ENCODE data around the gene NOS3.

Gene NOS3

DNA sequence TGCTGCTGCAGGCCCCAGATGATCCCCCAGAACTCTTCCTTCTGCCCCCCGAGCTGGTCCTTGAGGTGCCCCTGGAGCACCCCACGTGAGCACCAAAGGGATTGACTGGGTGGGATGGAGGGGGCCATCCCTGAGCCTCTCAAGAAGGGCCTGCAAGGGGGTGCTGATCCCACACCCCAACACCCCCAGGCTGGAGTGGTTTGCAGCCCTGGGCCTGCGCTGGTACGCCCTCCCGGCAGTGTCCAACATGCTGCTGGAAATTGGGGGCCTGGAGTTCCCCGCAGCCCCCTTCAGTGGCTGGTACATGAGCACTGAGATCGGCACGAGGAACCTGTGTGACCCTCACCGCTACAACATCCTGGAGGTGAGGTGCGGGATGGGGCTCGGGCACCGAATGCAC is 8.2 kb downstream of the NOS3 start:
- no peak for DNase-seq (ENCODE audit: low read depth, low spot score)
- in situ Hi-C loops (cut with HindIII; ENCODE audit: low sequenced_read_pairs), result no loop called here
- H3K4me3 ChIP-seq (ENCODE audit: low read depth, low read length), result no peak overlapping the region
- TF ChIP-seq, protein P1, sequence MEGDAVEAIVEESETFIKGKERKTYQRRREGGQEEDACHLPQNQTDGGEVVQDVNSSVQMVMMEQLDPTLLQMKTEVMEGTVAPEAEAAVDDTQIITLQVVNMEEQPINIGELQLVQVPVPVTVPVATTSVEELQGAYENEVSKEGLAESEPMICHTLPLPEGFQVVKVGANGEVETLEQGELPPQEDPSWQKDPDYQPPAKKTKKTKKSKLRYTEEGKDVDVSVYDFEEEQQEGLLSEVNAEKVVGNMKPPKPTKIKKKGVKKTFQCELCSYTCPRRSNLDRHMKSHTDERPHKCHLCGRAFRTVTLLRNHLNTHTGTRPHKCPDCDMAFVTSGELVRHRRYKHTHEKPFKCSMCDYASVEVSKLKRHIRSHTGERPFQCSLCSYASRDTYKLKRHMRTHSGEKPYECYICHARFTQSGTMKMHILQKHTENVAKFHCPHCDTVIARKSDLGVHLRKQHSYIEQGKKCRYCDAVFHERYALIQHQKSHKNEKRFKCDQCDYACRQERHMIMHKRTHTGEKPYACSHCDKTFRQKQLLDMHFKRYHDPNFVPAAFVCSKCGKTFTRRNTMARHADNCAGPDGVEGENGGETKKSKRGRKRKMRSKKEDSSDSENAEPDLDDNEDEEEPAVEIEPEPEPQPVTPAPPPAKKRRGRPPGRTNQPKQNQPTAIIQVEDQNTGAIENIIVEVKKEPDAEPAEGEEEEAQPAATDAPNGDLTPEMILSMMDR (IDR thresholded peaks at IDR 0.05; ENCODE audit: low read depth, low read length), result no peak

DNA sequence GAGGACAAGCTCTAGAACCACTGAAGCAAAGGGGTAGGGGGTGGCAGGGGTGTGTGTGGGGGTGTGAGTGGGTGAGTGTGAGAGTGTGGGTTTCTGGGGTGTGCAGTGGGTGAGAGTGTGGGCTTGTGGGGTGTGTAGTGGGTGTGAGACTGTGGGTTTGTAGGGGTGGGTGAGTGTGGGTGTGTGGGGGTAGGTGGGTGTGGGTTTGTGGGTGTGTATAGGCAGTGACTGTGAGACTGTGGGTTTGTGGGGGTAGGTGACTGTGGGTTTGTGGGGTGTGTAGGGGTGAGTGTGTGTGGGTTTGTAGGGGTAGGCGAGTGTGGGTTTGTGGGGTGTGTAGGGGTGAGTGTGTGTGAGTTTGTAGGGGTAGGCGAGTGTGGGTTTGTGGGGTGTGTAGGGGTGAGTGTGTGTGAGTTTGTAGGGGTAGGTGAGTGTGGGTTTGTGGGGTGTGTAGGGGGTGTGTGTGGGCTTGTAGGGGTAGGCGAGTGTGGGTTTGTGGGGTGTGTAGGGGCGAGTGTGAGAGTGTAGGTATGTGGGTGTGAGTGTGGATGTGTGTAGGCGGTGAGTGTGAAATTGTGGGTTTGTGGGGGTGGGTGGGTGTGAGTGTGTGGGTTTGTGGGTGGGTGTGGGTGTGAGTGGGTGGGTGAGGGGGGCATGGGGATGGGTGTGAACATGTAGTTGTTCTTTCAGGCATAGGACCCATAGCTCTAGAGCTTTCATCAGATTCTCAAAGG is 8.8 kb downstream of the NOS3 start:
- no peak for DNase-seq (ENCODE audit: low read depth, low spot score)
- in situ Hi-C loops (cut with HindIII; ENCODE audit: low sequenced_read_pairs), result no loop called here
- no peak overlapping the region for H3K4me3 ChIP-seq (ENCODE audit: low read depth, low read length)
- TF ChIP-seq, protein P1 (IDR thresholded peaks at IDR 0.05; ENCODE audit: low read depth, low read length), result no peak

- TF ChIP-seq, protein P1 (IDR thresholded peaks at IDR 0.05; ENCODE audit: low read depth, low read length), result no peak
- in situ Hi-C loops (cut with HindIII; ENCODE audit: low sequenced_read_pairs), result no loop called here
- no peak for DNase-seq (ENCODE audit: low read depth, low spot score)
Observed at GRCh38 chr7:151000897-151001495, 10.2 kb downstream of the NOS3 start.

GRCh38 chr7:151001546-151001945 is 10.7 kb downstream of the NOS3 start:
- in situ Hi-C loops (cut with HindIII; ENCODE audit: low sequenced_read_pairs), result no loop called here
- TF ChIP-seq, protein P1 (IDR thresholded peaks at IDR 0.05; ENCODE audit: low read depth, low read length), result no peak
- H3K4me3 ChIP-seq (ENCODE audit: low read depth, low read length), result no peak overlapping the region
- no peak for DNase-seq (ENCODE audit: low read depth, low spot score)

More at GRCh38 chr7:151000897-151001495, 10.2 kb downstream of the NOS3 start:
- H3K4me3 ChIP-seq (ENCODE audit: low read depth, low read length), result no peak overlapping the region

DNA sequence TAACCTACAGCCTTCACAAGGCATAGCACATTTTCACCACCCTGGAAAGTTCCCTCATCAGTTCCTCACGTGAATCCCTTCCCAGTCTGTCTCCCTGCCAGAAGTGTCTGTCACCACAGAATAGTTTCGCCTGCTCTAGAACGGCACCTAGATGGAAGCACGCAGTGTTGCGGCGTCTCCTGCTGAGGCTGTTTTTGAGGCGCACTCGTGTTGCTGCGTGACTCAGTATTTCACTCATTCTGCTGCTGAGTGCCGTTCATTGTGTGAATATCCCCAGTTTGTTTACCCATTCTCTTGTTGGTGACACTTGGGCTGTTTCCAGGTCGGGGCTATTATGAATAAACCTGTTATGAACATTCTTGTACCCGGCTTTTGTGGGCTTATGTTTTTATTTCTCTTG is 12.8 kb downstream of the NOS3 start:
- H3K4me3 ChIP-seq (ENCODE audit: low read depth, low read length), result no peak overlapping the region
- no peak for DNase-seq (ENCODE audit: low read depth, low spot score)
- TF ChIP-seq, protein P1 (IDR thresholded peaks at IDR 0.05; ENCODE audit: low read depth, low read length), result no peak
- in situ Hi-C loops (cut with HindIII; ENCODE audit: low sequenced_read_pairs), result no loop called here

- H3K4me3 ChIP-seq (ENCODE audit: low read depth, low read length), result no peak overlapping the region
- in situ Hi-C loops (cut with HindIII; ENCODE audit: low sequenced_read_pairs), result no loop called here
- DNase-seq (ENCODE audit: low read depth, low spot score), result no peak
- TF ChIP-seq, protein P1 (IDR thresholded peaks at IDR 0.05; ENCODE audit: low read depth, low read length), result no peak
Observed at GRCh38 chr7:151005566-151005965, 14.7 kb downstream of the NOS3 start.

All from astrocyte of the spinal cord (primary cell).